Hepatocyte (in vitro differentiated cells): ENCODE data around the gene GABRD. TPM values are rescaled to one million over a fixed set of nuclear protein-coding genes. Genes with fewer than 3 reads are reported as not detected.

Experiments
- DNase-seq: peaks from one replicate; pipeline ENCODE4 v3.0.0-alpha.2; 2016; ENCODE audit warnings: low spot score
- H2AFZ ChIP-seq: fragments of 200-600 bp; sonication (generic); 2 replicates; pipeline ENCODE4 v1.6.0; 2016; ENCODE audit warnings: antibody characterized with exemption, mild to moderate bottlenecking
- H3K27ac ChIP-seq: fragments of 200-600 bp; sonication (generic); 2 replicates; pipeline ENCODE4 v1.5.1; 2016; ENCODE audit warnings: mild to moderate bottlenecking
- H3K27me3 ChIP-seq: fragments of 200-600 bp; sonication (generic); 2 replicates; pipeline ENCODE4 v1.6.1; 2016
- H3K36me3 ChIP-seq: fragments of 200-600 bp; sonication (generic); replicated peaks from 2 replicates; pipeline ENCODE4 v1.5.1; 2016; ENCODE audit warnings: low read depth; ENCODE audit not compliant: insufficient read depth
- H3K4me1 ChIP-seq: fragments of 200-600 bp; sonication (generic); 2 replicates; pipeline ENCODE4 v1.5.1; 2016; ENCODE audit warnings: mild to moderate bottlenecking, moderate library complexity; ENCODE audit not compliant: insufficient read depth
- H3K4me2 ChIP-seq: fragments of 200-600 bp; sonication (generic); 2 replicates; pipeline ENCODE4 v1.6.0; 2016
- H3K4me3 ChIP-seq: fragments of 200-600 bp; sonication (generic); 2 replicates; pipeline ENCODE4 v1.5.1; 2016; ENCODE audit warnings: mild to moderate bottlenecking
- H3K79me2 ChIP-seq: fragments of 200-600 bp; sonication (generic); 2 replicates; pipeline ENCODE4 v1.6.0; 2017; ENCODE audit warnings: mild to moderate bottlenecking
- H3K9me2 ChIP-seq: fragments of 200-600 bp; sonication (generic); replicated peaks from 2 replicates; pipeline ENCODE4 v1.6.0; 2017; ENCODE audit warnings: mild to moderate bottlenecking; ENCODE audit not compliant: insufficient read depth
- H3K9me3 ChIP-seq: fragments of 200-600 bp; sonication (generic); 2 replicates; pipeline ENCODE4 v1.5.1; 2016; ENCODE audit warnings: low read depth, mild to moderate bottlenecking
- H4K20me1 ChIP-seq: fragments of 200-600 bp; sonication (generic); 2 replicates; pipeline ENCODE4 v1.6.0; 2016; ENCODE audit warnings: mild to moderate bottlenecking; ENCODE audit not compliant: insufficient read depth, poor library complexity, severe bottlenecking
- EZH2 ChIP-seq: fragments of 200-600 bp; sonication (generic); IDR thresholded peaks from 2 replicates; pipeline ENCODE4 v1.6.1; 2016; ENCODE audit warnings: antibody characterized with exemption, mild to moderate bottlenecking, borderline replicate concordance
- EZH2phosphoT487 ChIP-seq: fragments of 200-600 bp; sonication (generic); IDR thresholded peaks from one replicate; pipeline ENCODE4 v1.6.1; 2018; ENCODE audit warnings: antibody characterized with exemption, mild to moderate bottlenecking, low read depth, moderate library complexity; ENCODE audit not compliant: unreplicated experiment, severe bottlenecking
- WGBS: methylation state at CpG from one replicate; pipeline ENCODE4 v1.1.6; 2016; ENCODE audit warnings: low lambda C conversion rate; ENCODE audit errors: missing lambda C conversion rate; 5-methylcytosine and 5-hydroxymethylcytosine counted together
- polyA plus RNA-seq: library from polyadenylated mRNA; unstranded; fragments of >200 nt; fragmentation: Nextera tagmentation; extraction: Ambion mirVana; gene quantifications from 2 replicates; pipeline ENCODE4 v1.2.1, GENCODE V29; 2016
- total RNA-seq: library from RNA; depleted of rRNA; stranded (reverse); fragments of >200 nt; gene quantifications from 2 replicates; pipeline ENCODE4 v1.2.3, GENCODE V29; 2014
- TF ChIP-seq, protein P1 (sequence below): fragments of 200-600 bp; sonication (generic); IDR thresholded peaks from 2 replicates; pipeline ENCODE4 v1.5.1; 2016; ENCODE audit warnings: antibody characterized with exemption, mild to moderate bottlenecking; ENCODE audit not compliant: poor library complexity

The GABRD gene
- total and polyA plus RNA-seq, 2 experiments from 2014 or later = not detected

GRCh38 chr1:2031546-2032540 is 12.7 kb downstream of the GABRD start:
- H3K4me1 ChIP-seq = no peaks in the 10 kb centered on the region
- H3K79me2 ChIP-seq = no peaks in the 10 kb centered on the region
- H3K4me3 ChIP-seq = no peak overlapping the region
- no peaks in the 10 kb centered on the region for H3K27me3 ChIP-seq
- no peak for TF ChIP-seq EZH2
- H3K9me3 ChIP-seq = no peaks in the 10 kb centered on the region
- H3K27ac ChIP-seq = no peak overlapping the region
- no peaks in the 10 kb centered on the region for H4K20me1 ChIP-seq
- H2AFZ ChIP-seq = no peak overlapping the region
- WGBS = 83% methylated on average over 31 of the region's 33 CpGs
- no peak overlapping the region for H3K4me2 ChIP-seq
- H3K36me3 ChIP-seq = no peaks in the 10 kb centered on the region
- no peak for DNase-seq
- H3K9me2 ChIP-seq = no peaks in the 10 kb centered on the region

DNA sequence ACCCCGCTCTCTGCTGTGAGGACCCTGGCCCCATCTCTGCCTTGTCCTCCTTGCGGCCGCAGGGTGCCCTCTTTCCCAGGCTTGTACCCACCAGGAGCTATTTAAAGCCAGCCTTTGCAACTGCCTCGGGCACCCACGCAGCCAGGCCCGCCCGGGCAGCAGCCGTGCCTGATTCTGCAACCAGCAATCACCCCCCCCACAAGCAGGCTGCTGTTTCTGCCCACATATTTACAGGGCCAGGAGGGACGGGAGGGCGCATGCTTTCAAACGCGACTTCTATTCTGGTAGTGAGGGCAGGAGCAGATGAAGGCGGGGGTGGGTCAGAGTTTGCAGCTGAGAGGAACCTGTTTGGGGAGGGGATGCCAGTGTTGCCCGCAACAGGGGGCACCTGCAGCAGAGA is 13.6 kb downstream of the GABRD start:
- Histone ChIP-seq H3K4me1 (no peaks in the 10 kb centered on the region), H3K4me3 (no peak overlapping the region), H3K9me3 (no peaks in the 10 kb centered on the region), H4K20me1 (no peaks in the 10 kb centered on the region), H3K79me2 (no peaks in the 10 kb centered on the region), H2AFZ (no peak overlapping the region), H3K36me3 (no peaks in the 10 kb centered on the region), H3K9me2 (no peaks in the 10 kb centered on the region), H3K4me2 (no peak overlapping the region), H3K27ac (no peak overlapping the region), H3K27me3 (no peaks in the 10 kb centered on the region)
- TF ChIP-seq EZH2 (no peak), EZH2phosphoT487 (no peak)
- TF ChIP-seq, protein P1, sequence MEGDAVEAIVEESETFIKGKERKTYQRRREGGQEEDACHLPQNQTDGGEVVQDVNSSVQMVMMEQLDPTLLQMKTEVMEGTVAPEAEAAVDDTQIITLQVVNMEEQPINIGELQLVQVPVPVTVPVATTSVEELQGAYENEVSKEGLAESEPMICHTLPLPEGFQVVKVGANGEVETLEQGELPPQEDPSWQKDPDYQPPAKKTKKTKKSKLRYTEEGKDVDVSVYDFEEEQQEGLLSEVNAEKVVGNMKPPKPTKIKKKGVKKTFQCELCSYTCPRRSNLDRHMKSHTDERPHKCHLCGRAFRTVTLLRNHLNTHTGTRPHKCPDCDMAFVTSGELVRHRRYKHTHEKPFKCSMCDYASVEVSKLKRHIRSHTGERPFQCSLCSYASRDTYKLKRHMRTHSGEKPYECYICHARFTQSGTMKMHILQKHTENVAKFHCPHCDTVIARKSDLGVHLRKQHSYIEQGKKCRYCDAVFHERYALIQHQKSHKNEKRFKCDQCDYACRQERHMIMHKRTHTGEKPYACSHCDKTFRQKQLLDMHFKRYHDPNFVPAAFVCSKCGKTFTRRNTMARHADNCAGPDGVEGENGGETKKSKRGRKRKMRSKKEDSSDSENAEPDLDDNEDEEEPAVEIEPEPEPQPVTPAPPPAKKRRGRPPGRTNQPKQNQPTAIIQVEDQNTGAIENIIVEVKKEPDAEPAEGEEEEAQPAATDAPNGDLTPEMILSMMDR = no peak
- 81% methylated on average over 14 of the region's 14 CpGs for WGBS
- DNase-seq = no peak

GRCh38 chr1:2033165-2033564 is 14.0 kb downstream of the GABRD start:
- DNase-seq = no peak
- no peak overlapping the region for H3K4me3 ChIP-seq
- H3K27ac ChIP-seq = no peak overlapping the region
- H3K4me2 ChIP-seq = no peak overlapping the region
- no peaks in the 10 kb centered on the region for H3K9me2 ChIP-seq
- no peaks in the 10 kb centered on the region for H4K20me1 ChIP-seq
- H3K79me2 ChIP-seq = no peaks in the 10 kb centered on the region
- no peaks in the 10 kb centered on the region for H3K4me1 ChIP-seq
- TF ChIP-seq, protein P1 = no peak
- TF ChIP-seq EZH2phosphoT487 (no peak), EZH2 (no peak)
- no peak overlapping the region for H2AFZ ChIP-seq
- H3K27me3 ChIP-seq = no peaks in the 10 kb centered on the region
- 84% methylated on average over 12 of the region's 13 CpGs for WGBS
- no peaks in the 10 kb centered on the region for H3K9me3 ChIP-seq
- H3K36me3 ChIP-seq = no peaks in the 10 kb centered on the region

GRCh38 chr1:2036287-2036686 is 17.1 kb downstream of the GABRD start:
- no peaks in the 10 kb centered on the region for H3K4me1 ChIP-seq
- H3K27me3 ChIP-seq = no peaks in the 10 kb centered on the region
- H3K79me2 ChIP-seq = no peaks in the 10 kb centered on the region
- no peak overlapping the region for H2AFZ ChIP-seq
- no peaks in the 10 kb centered on the region for H4K20me1 ChIP-seq
- 89% methylated on average over 15 of the region's 15 CpGs for WGBS
- H3K9me2 ChIP-seq = no peaks in the 10 kb centered on the region
- H3K36me3 ChIP-seq = no peaks in the 10 kb centered on the region
- H3K9me3 ChIP-seq = no peaks in the 10 kb centered on the region
- H3K4me3 ChIP-seq = no peak overlapping the region
- H3K4me2 ChIP-seq = no peak overlapping the region
- DNase-seq = no peak
- TF ChIP-seq EZH2phosphoT487 (no peak), EZH2 (no peak)
- TF ChIP-seq, protein P1 = no peak
- no peak overlapping the region for H3K27ac ChIP-seq
